ENCODE data around the gene GARNL3. TPM values are rescaled to one million over a fixed set of nuclear protein-coding genes. Genes with fewer than 3 reads are reported as not detected.

GARNL3 gene
- total RNA-seq, 4 donors from 2014 or later, result 4.7 to 29.3 (median 11.3) TPM

DNA sequence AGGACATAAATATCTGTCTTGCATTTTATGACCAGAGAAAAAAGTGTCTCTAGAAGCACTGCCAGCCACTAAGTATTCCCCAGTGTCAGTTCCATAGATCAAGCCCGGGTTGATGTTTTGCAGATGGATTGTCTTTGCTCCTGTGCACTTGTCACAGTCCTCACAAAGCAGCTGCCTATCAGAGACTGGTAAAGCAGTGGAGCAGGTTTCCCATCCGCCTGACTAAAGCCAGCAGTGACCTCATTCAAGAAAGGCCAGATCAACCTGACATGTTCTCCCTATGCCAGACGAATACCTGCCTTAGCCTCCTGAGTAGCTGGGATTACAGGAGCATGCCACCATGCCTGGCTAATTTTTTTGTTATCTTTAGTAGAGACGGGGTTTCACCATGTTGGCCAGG lies 26.8 kb upstream of the GARNL3 start:
- WGBS, 2 donors (ENCODE audit: low coverage in 1 of 2), result 83 to 95% methylated on average over 2 of the region's 4 CpGs
- TF ChIP-seq POLR2A (IDR thresholded peaks at IDR 0.05) (no peak), CTCF (IDR thresholded peaks at IDR 0.05) (no peak), EP300 (IDR thresholded peaks at IDR 0.05) (no peak), POLR2AphosphoS5 (IDR thresholded peaks at IDR 0.05) (no peak)
- no peak for ATAC-seq
- H3K36me3 ChIP-seq, result peaks cover 0 to 17% of the 10 kb centered on the region in 2 donors
- H3K9me3 ChIP-seq, result no peaks in the 10 kb centered on the region
- H3K4me1 ChIP-seq, result peaks cover 0 to 22% (median 9%) of the 10 kb centered on the region in 3 donors
- no peak overlapping the region for H3K4me3 ChIP-seq
- no peaks in the 10 kb centered on the region for H3K27me3 ChIP-seq
- H3K27ac ChIP-seq, result no peak overlapping the region

- peaks cover 0 to 20% (median 0%) of the 10 kb centered on the region in 3 donors for H3K4me1 ChIP-seq
- H3K27me3 ChIP-seq, result no peaks in the 10 kb centered on the region
- H3K36me3 ChIP-seq, result peaks cover 0 to 17% of the 10 kb centered on the region in 2 donors
- H3K27ac ChIP-seq, result no peak overlapping the region
- WGBS, 2 donors (ENCODE audit: low coverage in 1 of 2), result 82% methylated on average over 2 of the region's 2 CpGs; no CpG with 5 or more reads in 1 of the 2 donors
- no peak for ATAC-seq
- no peak overlapping the region for H3K4me3 ChIP-seq
- no peak for TF ChIP-seq CTCF (IDR thresholded peaks at IDR 0.05)
- no peak for TF ChIP-seq POLR2AphosphoS5 (IDR thresholded peaks at IDR 0.05)
- no peak for TF ChIP-seq EP300 (IDR thresholded peaks at IDR 0.05)
- no peak for TF ChIP-seq POLR2A (IDR thresholded peaks at IDR 0.05)
- no peaks in the 10 kb centered on the region for H3K9me3 ChIP-seq
Measured at GRCh38 chr9:127241354-127241753, 23.2 kb upstream of the GARNL3 start.

GRCh38 chr9:127244609-127245601 lies 19.7 kb upstream of the GARNL3 start:
- Histone ChIP-seq H3K36me3 (no peaks in the 10 kb centered on the region), H3K27me3 (no peaks in the 10 kb centered on the region), H3K27ac (peak overlapping the region; percentile 19 to 87 (median 82)), H3K4me3 (peak overlapping the region; percentile 28 to 65), H3K9me3 (no peaks in the 10 kb centered on the region), H3K4me1 (peaks cover 0 to 22% (median 0%) of the 10 kb centered on the region in 3 donors)
- peak; percentile 100 for ATAC-seq
- WGBS, 2 donors (ENCODE audit: low coverage in 1 of 2), result 0 to 18% methylated on average over 2 to 18 of the region's 53 CpGs
- TF ChIP-seq POLR2AphosphoS5 (IDR thresholded peaks at IDR 0.05), result peak; percentile 64
- TF ChIP-seq EP300 (IDR thresholded peaks at IDR 0.05), result no peak
- peak; percentile 25 to 55 for TF ChIP-seq POLR2A (IDR thresholded peaks at IDR 0.05)
- no peak for TF ChIP-seq CTCF (IDR thresholded peaks at IDR 0.05)

DNA sequence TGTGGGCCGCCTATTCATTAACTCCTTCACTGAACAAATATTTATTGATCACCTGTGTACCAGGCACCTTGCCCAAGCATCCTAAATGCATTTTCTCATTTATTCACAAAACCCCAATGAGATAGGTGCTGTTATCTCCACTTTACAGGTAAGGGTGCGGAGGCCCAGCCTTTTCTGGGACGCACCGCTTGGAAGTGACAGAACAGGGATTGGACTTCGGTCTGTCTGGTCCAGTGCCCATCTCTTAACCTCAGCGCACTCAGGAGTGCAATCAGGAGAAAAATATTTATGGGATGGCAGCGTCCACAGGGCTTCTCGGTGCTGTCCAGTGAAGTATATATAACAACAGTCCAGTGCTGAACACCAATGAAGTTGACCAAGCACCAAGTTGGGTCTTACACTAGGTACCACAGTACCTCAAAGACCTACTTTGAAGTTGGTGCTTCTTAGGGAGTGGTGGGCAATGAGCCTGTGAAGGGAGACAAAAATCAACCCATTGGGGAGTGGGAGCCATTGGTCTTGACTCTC lies 18.9 kb upstream of the GARNL3 start:
- Histone ChIP-seq H3K4me3 (peak overlapping the region; percentile 28 to 65), H3K27ac (peak overlapping the region in 2 of 4 donors; percentile 85 to 87), H3K27me3 (no peaks in the 10 kb centered on the region), H3K36me3 (no peaks in the 10 kb centered on the region), H3K9me3 (no peaks in the 10 kb centered on the region), H3K4me1 (peaks cover 0 to 22% (median 0%) of the 10 kb centered on the region in 3 donors)
- WGBS, 2 donors (ENCODE audit: low coverage in 1 of 2), result 80 to 81% methylated on average over 4 to 8 of the region's 8 CpGs
- TF ChIP-seq POLR2A (IDR thresholded peaks at IDR 0.05), result no peak
- no peak for TF ChIP-seq EP300 (IDR thresholded peaks at IDR 0.05)
- TF ChIP-seq CTCF (IDR thresholded peaks at IDR 0.05), result no peak
- no peak for TF ChIP-seq POLR2AphosphoS5 (IDR thresholded peaks at IDR 0.05)
- ATAC-seq, result no peak

Data from gastroesophageal sphincter (tissue), 4 donors.